ENCODE results near the gene FBRSL1. TPM values are rescaled to one million over a fixed set of nuclear protein-coding genes. Genes with fewer than 3 reads are reported as not detected.

Gene FBRSL1
- total and polyA plus RNA-seq, 2 of the 8 experiments (the other 6 are each of a cell fraction or from before 2014, with no cell fraction given): 18.4 to 109 TPM

- TF ChIP-seq FOSL1 (IDR thresholded peaks at IDR 0.05; ENCODE audit: insufficient read depth, low read depth, low read length) (no peak), GABPA (IDR thresholded peaks at IDR 0.05; ENCODE audit: borderline replicate concordance, insufficient read depth, low read length) (no peak), RFX5 (IDR thresholded peaks at IDR 0.05; ENCODE audit: borderline replicate concordance, low read depth, low read length) (no peak), RBBP5 (IDR thresholded peaks at IDR 0.05; ENCODE audit: borderline replicate concordance, low read depth, low read length) (no peak)
These were observed 21.0 kb downstream of the FBRSL1 start (continued) for GRCh38 chr12:132510746-132511477.
